Measurements from ENCODE around the gene LDB3. TPM values are rescaled to one million over a fixed set of nuclear protein-coding genes. Genes with fewer than 3 reads are reported as not detected.

LDB3 gene
- total and polyA plus RNA-seq, 9 donors, result 208 to 829 (median 592) TPM

- Histone ChIP-seq H3K36me3 (ENCODE audit: control insufficient read depth, insufficient read depth, low read length) (peaks cover 46% of the 10 kb centered on the region), H3K27me3 (ENCODE audit: control insufficient read depth, insufficient read depth, low read length) (peaks cover 11% of the 10 kb centered on the region), H3K4me3 (ENCODE audit: low read length) (peak overlapping the region; percentile 57), H3K9me3 (replicated peaks; ENCODE audit: control insufficient read depth, low read depth, low read length) (no peaks in the 10 kb centered on the region), H3K4me1 (ENCODE audit: control insufficient read depth, insufficient read depth, low read length) (peaks cover 75% of the 10 kb centered on the region), H3K27ac (ENCODE audit: low read length) (peak overlapping the region; percentile 96)
- peak; percentile 77 for DNase-seq
- WGBS (ENCODE audit: insufficient coverage), result under 1% methylated on average over 78 of the region's 82 CpGs
Measured at GRCh38 chr10:86711513-86712316, 43.4 kb downstream of the LDB3 start.

DNA sequence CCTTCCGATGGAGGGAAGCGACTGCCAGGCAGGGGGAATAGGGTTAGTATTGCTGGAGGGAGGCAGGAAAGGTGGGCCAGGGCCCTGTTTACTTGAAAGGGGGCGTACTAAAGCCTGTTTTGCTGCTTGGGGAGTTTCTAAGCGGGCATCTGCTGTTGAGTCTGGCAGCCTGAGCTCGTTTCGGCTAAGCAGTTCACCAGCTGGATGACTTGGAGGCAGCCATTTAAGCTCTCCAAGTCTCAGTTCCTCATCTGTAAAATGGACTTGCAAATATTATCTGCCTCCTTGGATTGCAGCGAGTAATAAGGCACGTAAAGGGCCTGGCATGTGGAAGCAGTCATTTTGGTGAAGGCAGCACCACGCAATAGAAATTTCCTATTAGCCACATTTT lies 44.0 kb downstream of the LDB3 start:
- peak overlapping the region; percentile 57 for H3K4me3 ChIP-seq (ENCODE audit: low read length)
- 5% methylated on average over 6 of the region's 9 CpGs for WGBS (ENCODE audit: insufficient coverage)
- DNase-seq, result peak; percentile 68
- H3K27ac ChIP-seq (ENCODE audit: low read length), result peak overlapping the region; percentile 96
- H3K27me3 ChIP-seq (ENCODE audit: control insufficient read depth, insufficient read depth, low read length), result peaks cover 11% of the 10 kb centered on the region
- H3K4me1 ChIP-seq (ENCODE audit: control insufficient read depth, insufficient read depth, low read length), result peaks cover 71% of the 10 kb centered on the region
- no peaks in the 10 kb centered on the region for H3K9me3 ChIP-seq (replicated peaks; ENCODE audit: control insufficient read depth, low read depth, low read length)
- peaks cover 42% of the 10 kb centered on the region for H3K36me3 ChIP-seq (ENCODE audit: control insufficient read depth, insufficient read depth, low read length)

GRCh38 chr10:86715156-86715795 lies 47.0 kb downstream of the LDB3 start:
- H3K27ac ChIP-seq (ENCODE audit: low read length), result peak overlapping the region; percentile 62
- peaks cover 8% of the 10 kb centered on the region for H3K27me3 ChIP-seq (ENCODE audit: control insufficient read depth, insufficient read depth, low read length)
- no peak for DNase-seq
- H3K4me1 ChIP-seq (ENCODE audit: control insufficient read depth, insufficient read depth, low read length), result peaks cover 50% of the 10 kb centered on the region
- WGBS (ENCODE audit: insufficient coverage), result 38% methylated on average over 5 of the region's 6 CpGs
- peaks cover 30% of the 10 kb centered on the region for H3K36me3 ChIP-seq (ENCODE audit: control insufficient read depth, insufficient read depth, low read length)
- no peaks in the 10 kb centered on the region for H3K9me3 ChIP-seq (replicated peaks; ENCODE audit: control insufficient read depth, low read depth, low read length)
- no peak overlapping the region for H3K4me3 ChIP-seq (ENCODE audit: low read length)

DNA sequence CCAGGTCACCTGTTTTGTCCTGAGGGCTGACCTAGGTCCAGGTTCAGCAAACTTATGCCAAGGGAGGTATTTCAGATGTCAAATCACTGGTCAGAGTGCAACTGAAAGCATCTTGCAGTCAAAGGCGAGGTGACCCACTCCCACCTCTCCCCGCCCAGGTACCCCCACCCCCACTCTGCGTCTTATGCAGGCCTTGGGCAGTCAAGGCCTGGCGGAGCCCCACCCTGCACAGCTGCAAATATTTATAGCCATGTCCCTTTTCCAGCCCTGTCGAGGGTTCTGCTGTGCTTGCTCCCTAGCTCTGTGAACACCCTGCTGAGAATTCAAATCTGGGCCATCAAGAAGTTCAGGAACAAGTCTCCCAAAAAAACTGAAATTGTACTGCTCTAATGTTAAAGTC lies 47.5 kb downstream of the LDB3 start:
- peak; percentile 36 for DNase-seq
- Histone ChIP-seq H3K4me3 (ENCODE audit: low read length) (no peak overlapping the region), H3K36me3 (ENCODE audit: control insufficient read depth, insufficient read depth, low read length) (peaks cover 26% of the 10 kb centered on the region), H3K27ac (ENCODE audit: low read length) (peak overlapping the region; percentile 62), H3K4me1 (ENCODE audit: control insufficient read depth, insufficient read depth, low read length) (peaks cover 46% of the 10 kb centered on the region), H3K27me3 (ENCODE audit: control insufficient read depth, insufficient read depth, low read length) (peaks cover 8% of the 10 kb centered on the region), H3K9me3 (replicated peaks; ENCODE audit: control insufficient read depth, low read depth, low read length) (no peaks in the 10 kb centered on the region)
- WGBS (ENCODE audit: insufficient coverage), result 53% methylated on average over 2 of the region's 5 CpGs

GRCh38 chr10:86716466-86716865 lies 48.2 kb downstream of the LDB3 start:
- H3K27ac ChIP-seq (ENCODE audit: low read length), result peak overlapping the region; percentile 10
- H3K9me3 ChIP-seq (replicated peaks; ENCODE audit: control insufficient read depth, low read depth, low read length), result no peaks in the 10 kb centered on the region
- DNase-seq, result no peak
- peaks cover 26% of the 10 kb centered on the region for H3K36me3 ChIP-seq (ENCODE audit: control insufficient read depth, insufficient read depth, low read length)
- H3K4me3 ChIP-seq (ENCODE audit: low read length), result no peak overlapping the region
- peaks cover 8% of the 10 kb centered on the region for H3K27me3 ChIP-seq (ENCODE audit: control insufficient read depth, insufficient read depth, low read length)
- peaks cover 44% of the 10 kb centered on the region for H3K4me1 ChIP-seq (ENCODE audit: control insufficient read depth, insufficient read depth, low read length)
- 91% methylated on average over 12 of the region's 13 CpGs for WGBS (ENCODE audit: insufficient coverage)

GRCh38 chr10:86718556-86718955 lies 50.2 kb downstream of the LDB3 start:
- Histone ChIP-seq H3K4me1 (ENCODE audit: control insufficient read depth, insufficient read depth, low read length) (peaks cover 28% of the 10 kb centered on the region), H3K27me3 (ENCODE audit: control insufficient read depth, insufficient read depth, low read length) (peaks cover 6% of the 10 kb centered on the region), H3K4me3 (ENCODE audit: low read length) (no peak overlapping the region), H3K27ac (ENCODE audit: low read length) (no peak overlapping the region), H3K36me3 (ENCODE audit: control insufficient read depth, insufficient read depth, low read length) (peaks cover 24% of the 10 kb centered on the region), H3K9me3 (replicated peaks; ENCODE audit: control insufficient read depth, low read depth, low read length) (no peaks in the 10 kb centered on the region)
- no peak for DNase-seq
- 54% methylated on average over 2 of the region's 8 CpGs for WGBS (ENCODE audit: insufficient coverage)

DNA sequence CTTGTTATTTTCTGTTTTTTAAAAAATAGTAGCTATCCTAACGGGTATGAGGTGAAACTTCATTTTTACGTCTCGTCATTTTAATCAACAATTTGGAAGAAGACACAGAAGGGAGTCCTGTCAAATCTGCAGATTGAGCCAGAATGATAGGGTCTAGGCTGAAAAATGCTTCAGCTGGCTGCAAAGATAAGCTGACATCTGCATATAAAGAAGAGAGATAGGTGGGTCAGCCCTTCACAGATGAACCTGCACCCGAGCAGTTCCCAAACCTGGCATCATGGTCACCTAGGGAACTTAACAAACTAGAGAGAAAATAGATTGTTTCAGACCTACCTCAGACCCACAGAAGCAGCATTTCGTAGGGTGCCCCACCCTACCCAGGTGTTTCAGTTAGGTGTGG lies 52.9 kb downstream of the LDB3 start:
- peaks cover 14% of the 10 kb centered on the region for H3K4me1 ChIP-seq (ENCODE audit: control insufficient read depth, insufficient read depth, low read length)
- peaks cover 6% of the 10 kb centered on the region for H3K27me3 ChIP-seq (ENCODE audit: control insufficient read depth, insufficient read depth, low read length)
- no peak overlapping the region for H3K4me3 ChIP-seq (ENCODE audit: low read length)
- H3K9me3 ChIP-seq (replicated peaks; ENCODE audit: control insufficient read depth, low read depth, low read length), result no peaks in the 10 kb centered on the region
- H3K27ac ChIP-seq (ENCODE audit: low read length), result no peak overlapping the region
- 90% methylated on average over 3 of the region's 5 CpGs for WGBS (ENCODE audit: insufficient coverage)
- DNase-seq, result no peak
- peaks cover 34% of the 10 kb centered on the region for H3K36me3 ChIP-seq (ENCODE audit: control insufficient read depth, insufficient read depth, low read length)

- peaks cover 34% of the 10 kb centered on the region for H3K36me3 ChIP-seq (ENCODE audit: control insufficient read depth, insufficient read depth, low read length)
- 100% methylated on average over 1 of the region's 2 CpGs for WGBS (ENCODE audit: insufficient coverage)
- H3K9me3 ChIP-seq (replicated peaks; ENCODE audit: control insufficient read depth, low read depth, low read length), result no peaks in the 10 kb centered on the region
- H3K4me1 ChIP-seq (ENCODE audit: control insufficient read depth, insufficient read depth, low read length), result peaks cover 6% of the 10 kb centered on the region
- no peak overlapping the region for H3K4me3 ChIP-seq (ENCODE audit: low read length)
- no peak for DNase-seq
- peaks cover 5% of the 10 kb centered on the region for H3K27me3 ChIP-seq (ENCODE audit: control insufficient read depth, insufficient read depth, low read length)
- no peak overlapping the region for H3K27ac ChIP-seq (ENCODE audit: low read length)
Measured at GRCh38 chr10:86723009-86723408, 54.7 kb downstream of the LDB3 start.

DNA sequence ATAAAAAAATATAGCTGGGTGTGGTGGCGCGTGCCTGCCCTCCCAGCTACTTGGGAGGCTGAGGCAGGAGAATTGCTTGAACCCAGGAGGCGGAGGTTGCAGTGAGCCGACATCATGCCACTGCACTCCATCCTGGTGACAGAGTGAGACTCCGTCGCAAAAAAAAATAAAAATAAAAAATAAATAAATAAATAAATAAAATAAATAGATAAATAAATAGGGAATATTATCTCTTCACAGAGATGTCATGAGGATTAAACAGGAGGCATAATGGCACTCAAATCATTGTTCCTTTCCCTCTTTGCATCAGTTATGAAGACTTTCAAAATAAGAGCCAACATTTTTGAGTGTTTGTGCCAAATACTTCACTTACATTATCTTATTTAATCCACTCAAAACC lies 56.1 kb downstream of the LDB3 start:
- H3K27ac ChIP-seq (ENCODE audit: low read length), result no peak overlapping the region
- no peaks in the 10 kb centered on the region for H3K9me3 ChIP-seq (replicated peaks; ENCODE audit: control insufficient read depth, low read depth, low read length)
- H3K27me3 ChIP-seq (ENCODE audit: control insufficient read depth, insufficient read depth, low read length), result peaks cover 7% of the 10 kb centered on the region
- H3K36me3 ChIP-seq (ENCODE audit: control insufficient read depth, insufficient read depth, low read length), result peaks cover 27% of the 10 kb centered on the region
- H3K4me3 ChIP-seq (ENCODE audit: low read length), result no peak overlapping the region
- DNase-seq, result no peak
- peaks cover 5% of the 10 kb centered on the region for H3K4me1 ChIP-seq (ENCODE audit: control insufficient read depth, insufficient read depth, low read length)
- no CpG with 5 or more reads among the region's 6 CpGs for WGBS (ENCODE audit: insufficient coverage)

- DNase-seq, result no peak
- WGBS (ENCODE audit: insufficient coverage), result 84% methylated on average over 10 of the region's 14 CpGs
- Histone ChIP-seq H3K4me3 (ENCODE audit: low read length) (no peak overlapping the region), H3K27ac (ENCODE audit: low read length) (peak overlapping the region; percentile 1), H3K27me3 (ENCODE audit: control insufficient read depth, insufficient read depth, low read length) (peaks cover 9% of the 10 kb centered on the region), H3K4me1 (ENCODE audit: control insufficient read depth, insufficient read depth, low read length) (peaks cover 18% of the 10 kb centered on the region), H3K9me3 (replicated peaks; ENCODE audit: control insufficient read depth, low read depth, low read length) (no peaks in the 10 kb centered on the region), H3K36me3 (ENCODE audit: control insufficient read depth, insufficient read depth, low read length) (peaks cover 30% of the 10 kb centered on the region)
Measured at GRCh38 chr10:86725980-86726676, 57.8 kb downstream of the LDB3 start.
